GM21526 (cell line): ENCODE results near the gene ZGRF1.
"Not testable (repeated sequence)": the region's sequence is repeated elsewhere in the genome, so short reads cannot be mapped to it uniquely, and the experiment has no call there.

ENCODE experiments used
- ATAC-seq: cut with Tn5 transposase; IDR thresholded peaks from one replicate; pipeline ENCODE4 v1.9.1; 2021; ENCODE audit warnings: moderate library complexity; ENCODE audit not compliant: unreplicated experiment, low FRiP score

Gene ZGRF1

DNA sequence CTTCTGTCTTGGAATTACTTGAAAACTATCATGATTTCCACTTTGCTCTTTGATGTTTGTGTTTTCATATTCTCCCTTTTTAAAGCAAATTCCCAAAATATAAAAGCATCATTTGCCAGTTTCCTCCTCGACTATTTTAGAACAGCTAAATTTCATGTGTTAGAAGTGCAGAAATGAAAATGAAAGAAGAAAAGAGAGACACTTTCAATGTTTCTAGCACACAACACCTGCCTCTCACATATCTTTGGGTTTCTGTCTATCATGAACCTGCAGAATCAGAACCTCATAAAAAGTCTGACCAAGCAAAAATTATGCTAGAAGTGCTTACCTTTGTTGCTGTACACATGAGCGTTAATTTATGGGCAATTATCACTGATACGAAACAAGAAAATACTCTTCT is 118.8 kb downstream of the ZGRF1 start:
- no peak for ATAC-seq

GRCh38 chr4:112517067-112517634 is 119.6 kb downstream of the ZGRF1 start:
- ATAC-seq: peak; percentile 25

GRCh38 chr4:112516471-112517066 is 120.1 kb downstream of the ZGRF1 start:
- ATAC-seq: peak; percentile 22

- no peak for ATAC-seq
These were observed 120.6 kb downstream of the ZGRF1 start, which contains the start of gene NEUROG2 for GRCh38 chr4:112516066-112516470. TSS of gene NEUROG2 (minus strand) at chr4:112516180. CDS start at chr4:112515475, 705 bp downstream.

DNA sequence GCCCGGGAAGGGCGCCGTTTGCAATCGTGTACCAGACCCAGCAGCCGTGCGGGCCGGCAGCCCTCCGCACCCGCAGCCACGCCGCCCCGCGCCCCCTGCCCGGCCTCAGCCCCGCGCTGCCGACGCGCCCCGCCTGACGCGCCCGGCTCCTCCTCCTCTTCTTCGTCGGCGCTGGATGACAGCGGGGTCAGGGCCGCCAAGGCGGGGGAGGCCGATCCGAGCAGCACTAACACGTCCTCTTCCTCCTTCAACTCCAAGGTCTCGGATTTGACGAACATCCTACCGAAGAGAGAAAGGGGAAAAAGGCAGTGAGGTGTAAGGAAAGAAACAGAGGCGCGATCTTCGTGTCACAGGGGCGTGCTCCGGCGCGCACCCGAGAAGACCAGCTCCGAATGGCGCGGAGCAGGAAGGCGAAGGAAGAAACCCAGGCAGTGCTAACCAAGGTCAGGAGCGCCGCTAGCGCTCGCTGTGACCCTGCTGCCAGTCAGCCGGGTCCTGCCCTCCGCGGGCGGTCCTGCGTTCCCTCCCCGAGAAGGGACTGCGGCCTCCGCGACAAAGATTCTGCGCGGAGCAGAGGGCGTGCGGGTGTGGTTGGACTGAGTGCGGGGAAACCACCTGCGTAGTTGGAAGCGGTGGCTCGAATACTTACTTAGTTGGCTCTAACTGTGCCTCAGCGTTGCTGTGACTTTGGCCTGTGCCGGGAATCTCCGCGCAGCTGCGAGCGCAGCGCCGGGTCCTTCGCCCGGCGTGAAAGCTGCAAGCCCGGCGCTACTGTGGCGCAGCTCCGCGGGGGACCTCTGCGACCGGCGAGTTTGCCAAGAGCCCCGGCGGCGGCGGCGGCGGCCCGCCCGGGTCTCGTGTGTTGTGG is 121.3 kb downstream of the ZGRF1 start:
- ATAC-seq: peak; percentile 35

- peak; percentile 7 for ATAC-seq
These were observed 122.0 kb downstream of the ZGRF1 start for GRCh38 chr4:112514647-112515197.

DNA sequence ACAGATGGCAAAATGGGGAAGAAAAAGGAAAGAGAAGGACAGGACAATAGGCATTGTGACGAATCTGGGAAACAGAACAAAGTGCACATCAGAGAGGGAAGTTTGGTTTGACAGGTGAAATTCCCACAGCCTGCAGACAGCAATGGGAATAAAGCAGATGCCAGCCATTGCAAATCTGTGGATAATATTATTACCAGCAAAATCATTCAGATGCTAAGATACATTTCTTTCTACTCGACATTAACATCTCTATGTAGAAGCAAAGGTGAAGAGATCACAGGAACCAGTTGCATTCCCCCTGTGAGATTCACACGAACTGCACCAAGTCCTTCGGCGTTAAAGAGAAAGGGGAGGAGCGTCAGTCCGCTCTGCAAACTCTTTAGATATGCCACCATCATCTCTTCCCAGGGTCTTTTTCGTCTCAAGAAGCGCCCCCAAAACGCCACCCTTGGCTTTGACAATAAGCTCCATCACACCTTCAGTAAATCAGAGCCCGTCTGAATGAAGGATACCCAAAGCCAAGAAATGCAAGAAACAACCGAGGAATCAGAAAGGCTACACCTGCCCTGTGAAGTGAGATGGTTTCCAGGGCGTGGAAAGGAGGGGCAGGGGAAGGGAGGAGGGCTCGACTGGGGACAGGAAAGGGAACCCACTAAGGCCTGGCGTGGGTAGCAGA is 122.6 kb downstream of the ZGRF1 start:
- ATAC-seq: no peak

- ATAC-seq: no peak
These were observed 124.9 kb downstream of the ZGRF1 start for GRCh38 chr4:112511803-112512118.

DNA sequence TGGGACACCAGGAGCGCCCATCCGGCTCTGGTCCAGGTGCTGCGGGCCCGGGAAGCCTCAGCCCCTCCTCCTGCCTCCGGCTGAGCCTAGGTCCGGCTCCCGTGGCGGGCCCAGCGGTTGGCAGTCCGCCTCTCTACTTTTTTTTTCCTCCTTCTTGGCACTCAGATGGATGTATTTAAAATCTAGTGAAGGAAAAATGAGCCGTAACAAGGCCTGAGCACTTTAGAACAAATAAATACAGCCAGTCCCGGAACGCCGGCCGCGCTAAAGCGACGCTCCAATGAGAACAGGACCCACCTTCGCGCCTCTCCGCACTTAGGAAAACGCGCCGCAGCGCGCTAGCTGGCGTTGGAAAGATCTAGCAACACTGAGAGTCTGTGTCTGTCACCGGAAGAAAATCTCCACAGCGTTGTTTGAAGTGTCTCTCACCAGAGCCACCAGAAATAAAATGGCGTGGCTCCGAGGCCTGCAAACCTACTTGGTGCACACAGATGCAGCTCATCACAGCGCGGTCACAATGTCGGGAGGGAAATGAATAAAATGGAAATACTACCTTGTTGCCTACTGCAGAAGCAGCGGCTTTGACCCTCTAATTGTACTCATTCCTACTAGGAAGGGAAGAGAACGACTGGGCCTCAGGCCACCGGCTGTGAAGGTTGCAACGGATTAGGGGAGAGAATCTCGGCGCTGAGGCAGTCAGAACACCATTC is 125.5 kb downstream of the ZGRF1 start:
- ATAC-seq: no peak

GRCh38 chr4:112510291-112511092 is 126.2 kb downstream of the ZGRF1 start:
- no peak for ATAC-seq

- ATAC-seq: no peak
These were observed 127.2 kb downstream of the ZGRF1 start for GRCh38 chr4:112509243-112510141.

DNA sequence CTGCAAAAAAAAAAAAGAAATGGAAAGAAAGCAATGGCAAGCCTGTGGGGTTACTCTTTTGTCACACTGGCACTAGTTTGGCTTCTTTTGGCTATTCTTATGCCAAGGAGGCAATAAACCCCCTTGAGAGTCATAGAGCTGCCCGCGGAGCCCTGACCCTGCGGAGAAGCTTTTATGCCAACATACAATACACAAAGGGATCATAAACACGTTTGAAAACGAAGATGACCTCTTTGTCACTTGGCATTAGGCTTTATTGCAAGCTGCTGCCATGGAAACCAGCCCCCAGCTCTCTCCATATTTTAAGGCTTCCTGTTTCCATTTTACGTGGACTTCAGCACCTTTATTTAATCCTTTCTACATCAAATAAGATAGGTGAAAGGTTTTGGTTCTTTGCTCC is 128.4 kb downstream of the ZGRF1 start:
- ATAC-seq: no peak

- no peak for ATAC-seq
These were observed 131.9 kb downstream of the ZGRF1 start for GRCh38 chr4:112504807-112505206.

GRCh38 chr4:112502871-112503270 is 133.8 kb downstream of the ZGRF1 start:
- no peak for ATAC-seq

DNA sequence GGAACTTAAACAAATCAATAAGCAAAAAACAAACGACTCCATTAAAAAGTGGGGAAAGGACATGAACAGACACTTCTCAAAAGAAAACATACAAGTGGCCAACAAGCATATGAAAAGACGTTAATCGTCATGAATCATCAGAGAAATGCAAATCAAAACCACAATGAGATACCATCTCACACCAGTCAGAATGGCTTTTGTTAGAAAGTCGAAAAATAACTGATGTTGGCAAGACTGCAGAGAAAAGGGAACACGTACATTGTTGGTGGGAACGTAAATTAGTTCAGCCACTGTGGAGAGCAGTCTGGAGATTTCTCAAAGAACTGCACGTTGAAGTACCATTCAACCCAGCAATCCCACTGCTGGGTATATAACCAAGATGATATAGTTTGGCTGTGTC is 144.4 kb downstream of the ZGRF1 start:
- no peak for ATAC-seq

DNA sequence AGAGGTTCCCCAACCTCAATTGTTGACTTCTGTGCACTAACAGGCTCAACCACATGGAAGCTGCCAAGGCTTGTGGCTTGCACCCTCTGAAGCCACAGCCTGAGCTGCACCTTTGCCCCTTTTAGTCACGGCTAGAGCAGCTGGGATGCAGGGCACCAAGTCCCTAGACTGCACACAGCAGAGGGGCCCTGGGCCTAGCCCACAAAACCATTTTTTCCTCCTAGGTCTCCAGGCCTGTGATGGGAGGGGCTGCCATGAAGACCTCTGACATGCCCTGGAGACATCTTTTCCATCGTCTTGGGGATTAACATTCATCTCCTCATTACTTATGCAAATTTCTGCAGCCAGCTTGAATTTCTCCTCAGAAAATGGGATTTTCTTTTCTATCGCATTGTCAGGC is 145.9 kb downstream of the ZGRF1 start:
- ATAC-seq: not testable (repeated sequence)
